Astrocyte of the spinal cord (primary cell): ENCODE results near the gene UBFD1.
"Not testable (repeated sequence)": the region's sequence is repeated elsewhere in the genome, so short reads cannot be mapped to it uniquely, and the experiment has no call there.

Experiments used
- DNase-seq: peaks from one replicate; pipeline ENCODE4 v3.0.0; 2011; ENCODE audit warnings: low read depth, low spot score
- H3K4me3 ChIP-seq: 2 replicates; pipeline ENCODE4 v1.5.1; 2011; ENCODE audit warnings: low read depth, mild to moderate bottlenecking, low read length, moderate library complexity
- in situ Hi-C: cut with HindIII; loops from 2 replicates; pipeline ENCODE4 v1.10.0; 2017; ENCODE audit warnings: low sequenced_read_pairs
- TF ChIP-seq, protein P1 (sequence below): IDR thresholded peaks from 2 replicates; pipeline ENCODE4 v1.5.1; 2012; ENCODE audit warnings: low read depth, mild to moderate bottlenecking, low read length, inconsistent platforms

UBFD1 gene

GRCh38 chr16:23581764-23582163 lies 24.2 kb downstream of the UBFD1 start:
- TF ChIP-seq, protein P1, sequence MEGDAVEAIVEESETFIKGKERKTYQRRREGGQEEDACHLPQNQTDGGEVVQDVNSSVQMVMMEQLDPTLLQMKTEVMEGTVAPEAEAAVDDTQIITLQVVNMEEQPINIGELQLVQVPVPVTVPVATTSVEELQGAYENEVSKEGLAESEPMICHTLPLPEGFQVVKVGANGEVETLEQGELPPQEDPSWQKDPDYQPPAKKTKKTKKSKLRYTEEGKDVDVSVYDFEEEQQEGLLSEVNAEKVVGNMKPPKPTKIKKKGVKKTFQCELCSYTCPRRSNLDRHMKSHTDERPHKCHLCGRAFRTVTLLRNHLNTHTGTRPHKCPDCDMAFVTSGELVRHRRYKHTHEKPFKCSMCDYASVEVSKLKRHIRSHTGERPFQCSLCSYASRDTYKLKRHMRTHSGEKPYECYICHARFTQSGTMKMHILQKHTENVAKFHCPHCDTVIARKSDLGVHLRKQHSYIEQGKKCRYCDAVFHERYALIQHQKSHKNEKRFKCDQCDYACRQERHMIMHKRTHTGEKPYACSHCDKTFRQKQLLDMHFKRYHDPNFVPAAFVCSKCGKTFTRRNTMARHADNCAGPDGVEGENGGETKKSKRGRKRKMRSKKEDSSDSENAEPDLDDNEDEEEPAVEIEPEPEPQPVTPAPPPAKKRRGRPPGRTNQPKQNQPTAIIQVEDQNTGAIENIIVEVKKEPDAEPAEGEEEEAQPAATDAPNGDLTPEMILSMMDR = no peak
- DNase-seq = no peak
- H3K4me3 ChIP-seq = no peak overlapping the region
- in situ Hi-C loops = no loop called here

DNA sequence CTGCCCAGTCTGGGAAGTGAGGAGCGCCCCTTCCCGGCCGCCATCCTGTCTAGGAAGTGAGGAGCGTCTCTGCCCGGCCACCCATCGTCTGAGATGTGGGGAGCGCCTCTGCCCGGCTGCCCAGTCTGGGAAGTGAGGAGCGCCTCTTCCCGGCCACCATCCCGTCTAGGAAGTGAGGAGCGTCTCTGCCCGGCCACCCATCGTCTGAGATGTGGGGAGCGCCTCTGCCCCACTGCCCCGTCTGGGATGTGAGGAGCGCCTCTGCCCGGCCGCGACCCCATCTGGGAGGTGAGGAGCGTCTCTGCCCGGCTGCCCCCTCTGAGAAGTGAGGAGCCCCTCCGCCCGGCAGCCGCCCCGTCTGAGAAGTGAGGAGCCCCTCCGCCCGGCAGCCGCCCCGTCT lies 25.7 kb downstream of the UBFD1 start:
- DNase-seq, H3K4me3 ChIP-seq, in situ Hi-C loops: not testable (repeated sequence)

GRCh38 chr16:23584186-23585076 lies 26.9 kb downstream of the UBFD1 start:
- in situ Hi-C loops = no loop called here
- TF ChIP-seq, protein P1 = no peak
- H3K4me3 ChIP-seq = no peak overlapping the region
- no peak for DNase-seq

DNA sequence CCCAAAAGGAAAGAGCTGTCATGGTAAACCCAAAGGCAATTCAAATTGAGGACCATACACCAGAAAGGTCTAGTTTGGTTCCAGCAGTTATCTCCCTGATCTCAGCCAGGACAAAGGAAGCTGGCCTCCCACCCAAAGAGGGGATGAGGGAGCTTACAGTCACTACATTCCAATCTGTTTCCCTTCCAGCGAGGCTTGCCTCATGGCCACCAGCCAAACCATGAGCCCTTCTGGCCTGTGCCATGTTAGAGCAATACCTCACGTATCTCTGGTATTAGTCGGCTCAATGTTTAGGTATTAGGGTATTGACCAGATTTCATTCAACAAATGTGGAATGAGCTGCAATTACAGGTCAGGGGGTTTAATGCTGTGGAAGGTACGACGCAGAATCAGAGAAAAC lies 30.2 kb downstream of the UBFD1 start:
- no peak overlapping the region for H3K4me3 ChIP-seq
- peak; percentile 85 for DNase-seq
- TF ChIP-seq, protein P1 = no peak
- in situ Hi-C loops = no loop called here

DNA sequence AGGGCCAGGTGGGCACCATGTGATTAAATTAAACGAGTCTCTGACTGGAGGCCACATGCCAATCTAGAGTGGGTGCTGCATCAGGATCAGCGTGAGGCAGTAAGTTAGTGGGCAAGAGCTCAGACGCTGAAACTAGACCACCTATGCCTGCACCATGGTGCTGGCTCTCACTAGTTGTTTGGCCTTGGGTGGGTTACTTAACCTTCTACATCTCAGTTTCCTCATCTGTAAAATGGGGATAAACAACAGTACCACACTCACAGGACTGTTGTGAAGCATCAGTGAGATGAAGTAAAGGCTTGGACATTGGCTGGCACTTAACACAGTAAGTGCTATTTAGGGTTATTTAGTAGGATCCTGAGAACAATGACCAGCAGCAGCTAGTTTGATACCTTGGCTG lies 32.7 kb downstream of the UBFD1 start:
- no peak for DNase-seq
- in situ Hi-C loops = no loop called here
- no peak overlapping the region for H3K4me3 ChIP-seq
- TF ChIP-seq, protein P1 = no peak

DNA sequence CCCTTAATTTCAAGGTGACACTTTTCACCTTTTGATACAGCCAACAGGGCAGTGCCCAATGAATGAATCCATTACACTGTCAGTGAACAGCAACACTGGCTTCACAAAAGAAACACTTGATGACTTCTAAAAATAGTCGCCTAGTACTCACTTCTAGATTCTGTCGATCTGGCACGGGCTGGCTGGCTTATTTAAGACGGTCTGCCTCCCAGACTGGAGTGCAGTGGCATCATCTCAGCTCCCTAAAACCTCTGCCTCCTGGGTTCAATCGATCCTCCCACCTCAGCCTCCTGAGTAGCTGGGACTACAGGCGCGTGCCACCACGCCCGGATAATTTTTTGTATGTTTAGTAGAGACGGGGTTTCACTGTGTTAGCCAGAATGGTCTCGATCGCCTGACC lies 36.7 kb downstream of the UBFD1 start:
- TF ChIP-seq, protein P1 = no peak
- in situ Hi-C loops = no loop called here

GRCh38 chr16:23595246-23595950 lies 37.9 kb downstream of the UBFD1 start:
- peak overlapping the region; percentile 74 for H3K4me3 ChIP-seq
- DNase-seq = no peak
- in situ Hi-C loops = no loop called here
- TF ChIP-seq, protein P1 = no peak

More for the DNA sequence above, 36.7 kb downstream of the UBFD1 start:
- H3K4me3 ChIP-seq = no peak overlapping the region
- no peak for DNase-seq
